Parathyroid adenoma (tissue), 2 donors: ENCODE measurements around the gene SLC38A8.

Experiments
- H2AFZ ChIP-seq: fragments of 300-600 bp; sonication (generic); one replicate; pipeline ENCODE4 v1.7.0; 2017; ENCODE audit warnings: antibody characterized with exemption, mild to moderate bottlenecking
- H3K27ac ChIP-seq: fragments of 300-600 bp; sonication (generic); one replicate; pipeline ENCODE4 v1.7.0; 2017
- H3K27me3 ChIP-seq: fragments of 300-600 bp; sonication (generic); one replicate; pipeline ENCODE4 v1.7.0; 2017; ENCODE audit warnings: low read length; ENCODE audit not compliant: control insufficient read depth, insufficient read depth
- H3K36me3 ChIP-seq: fragments of 300-600 bp; sonication (generic); one replicate; pipeline ENCODE4 v1.7.0; 2017; ENCODE audit warnings: low read length; ENCODE audit not compliant: control insufficient read depth, insufficient read depth
- H3K4me1 ChIP-seq: fragments of 300-600 bp; sonication (generic); one replicate; pipeline ENCODE4 v1.7.0; 2017; ENCODE audit warnings: control low read depth
- H3K4me2 ChIP-seq: fragments of 300-600 bp; sonication (generic); one replicate; pipeline ENCODE4 v1.7.0; 2017; ENCODE audit warnings: low read length
- H3K4me3 ChIP-seq: fragments of 300-600 bp; sonication (generic); one replicate; pipeline ENCODE4 v1.7.0; 2017; ENCODE audit warnings: low read depth, low read length
- H3K79me2 ChIP-seq: fragments of 300-600 bp; sonication (generic); one replicate; pipeline ENCODE4 v1.7.0; 2017; ENCODE audit warnings: control low read depth
- H3K9ac ChIP-seq: fragments of 300-600 bp; sonication (generic); one replicate; pipeline ENCODE4 v1.7.0; 2017; ENCODE audit warnings: mild to moderate bottlenecking
- H3K9me3 ChIP-seq: fragments of 300-600 bp; sonication (generic); one replicate; pipeline ENCODE4 v1.7.0; 2017; ENCODE audit warnings: low read length; ENCODE audit not compliant: control insufficient read depth
- CTCF ChIP-seq: fragments of 300-600 bp; sonication (generic); IDR thresholded peaks from one replicate; pipeline ENCODE4 v1.7.0; 2017; ENCODE audit warnings: antibody characterized with exemption, mild to moderate bottlenecking
- donor health status: primary hyperparathyroidism.

Gene SLC38A8

GRCh38 chr16:84020353-84020752 is 22.2 kb downstream of the SLC38A8 start:
- TF ChIP-seq CTCF, result no peak
- Histone ChIP-seq H3K9me3 (no peaks in the 10 kb centered on the region), H3K4me2 (no peak overlapping the region), H3K27me3 (no peaks in the 10 kb centered on the region), H3K4me1 (no peaks in the 10 kb centered on the region), H3K27ac (no peak overlapping the region), H3K79me2 (no peaks in the 10 kb centered on the region), H2AFZ (no peak overlapping the region), H3K4me3 (no peak overlapping the region), H3K9ac (no peak overlapping the region), H3K36me3 (no peaks in the 10 kb centered on the region)

GRCh38 chr16:84018710-84019109 is 23.9 kb downstream of the SLC38A8 start:
- H3K4me1 ChIP-seq, result peaks cover 2% of the 10 kb centered on the region
- H3K9me3 ChIP-seq, result no peaks in the 10 kb centered on the region
- no peak overlapping the region for H2AFZ ChIP-seq
- no peaks in the 10 kb centered on the region for H3K79me2 ChIP-seq
- H3K27ac ChIP-seq, result no peak overlapping the region
- no peak overlapping the region for H3K9ac ChIP-seq
- H3K4me2 ChIP-seq, result no peak overlapping the region
- H3K27me3 ChIP-seq, result no peaks in the 10 kb centered on the region
- no peaks in the 10 kb centered on the region for H3K36me3 ChIP-seq
- no peak overlapping the region for H3K4me3 ChIP-seq
- TF ChIP-seq CTCF, result no peak

GRCh38 chr16:84016477-84016876 is 26.1 kb downstream of the SLC38A8 start:
- H3K9ac ChIP-seq, result no peak overlapping the region
- no peak overlapping the region for H3K4me3 ChIP-seq
- no peaks in the 10 kb centered on the region for H3K9me3 ChIP-seq
- H3K4me1 ChIP-seq, result peaks cover 2% of the 10 kb centered on the region
- H3K27me3 ChIP-seq, result no peaks in the 10 kb centered on the region
- H3K79me2 ChIP-seq, result no peaks in the 10 kb centered on the region
- H2AFZ ChIP-seq, result no peak overlapping the region
- no peak overlapping the region for H3K4me2 ChIP-seq
- TF ChIP-seq CTCF, result no peak
- H3K27ac ChIP-seq, result no peak overlapping the region
- H3K36me3 ChIP-seq, result no peaks in the 10 kb centered on the region

- peaks cover 2% of the 10 kb centered on the region for H3K4me1 ChIP-seq
- no peak overlapping the region for H3K27ac ChIP-seq
- H3K9me3 ChIP-seq, result no peaks in the 10 kb centered on the region
- no peaks in the 10 kb centered on the region for H3K36me3 ChIP-seq
- H2AFZ ChIP-seq, result no peak overlapping the region
- H3K9ac ChIP-seq, result no peak overlapping the region
- H3K79me2 ChIP-seq, result no peaks in the 10 kb centered on the region
- H3K4me2 ChIP-seq, result no peak overlapping the region
- H3K27me3 ChIP-seq, result no peaks in the 10 kb centered on the region
- no peak overlapping the region for H3K4me3 ChIP-seq
- no peak for TF ChIP-seq CTCF
These were observed 27.2 kb downstream of the SLC38A8 start for GRCh38 chr16:84015399-84015798.

GRCh38 chr16:84014570-84015327 is 27.8 kb downstream of the SLC38A8 start:
- peaks cover 2% of the 10 kb centered on the region for H3K4me1 ChIP-seq
- no peak for TF ChIP-seq CTCF
- H3K4me3 ChIP-seq, result no peak overlapping the region
- H3K36me3 ChIP-seq, result no peaks in the 10 kb centered on the region
- no peaks in the 10 kb centered on the region for H3K79me2 ChIP-seq
- H3K9ac ChIP-seq, result no peak overlapping the region
- H3K27me3 ChIP-seq, result no peaks in the 10 kb centered on the region
- no peak overlapping the region for H2AFZ ChIP-seq
- no peak overlapping the region for H3K27ac ChIP-seq
- H3K9me3 ChIP-seq, result no peaks in the 10 kb centered on the region
- H3K4me2 ChIP-seq, result no peak overlapping the region
